Measurements from ENCODE around the gene TRIM62.

DNA sequence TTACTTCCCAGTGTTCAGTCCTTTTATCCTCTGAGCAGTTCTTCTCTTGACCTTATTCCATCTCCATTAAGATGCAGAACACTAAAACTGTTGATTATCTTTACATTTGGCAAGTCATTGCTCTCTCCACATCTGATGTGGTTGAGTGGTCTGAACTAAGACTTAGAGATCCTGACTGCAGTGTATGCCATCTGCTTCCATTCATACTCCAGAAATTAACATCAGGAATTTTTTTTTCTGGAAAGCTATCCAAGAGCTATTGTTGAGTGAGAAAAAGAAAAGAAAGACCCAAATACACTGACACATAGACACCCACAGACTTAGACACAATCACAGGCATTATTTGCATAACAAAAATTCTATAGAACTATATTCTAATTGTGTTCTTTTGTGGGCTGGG is 3.7 kb upstream of the TRIM62 start:
- no peak for TF ChIP-seq CTCF (IDR thresholded peaks at IDR 0.05; ENCODE audit: poor library complexity)
- TF ChIP-seq EZH2 (IDR thresholded peaks at IDR 0.05; ENCODE audit: borderline replicate concordance) = no peak
- TF ChIP-seq EZH2phosphoT487 (IDR thresholded peaks at IDR 0.05; ENCODE audit: low read depth, severe bottlenecking, unreplicated experiment) = no peak

Measured in hepatocyte (in vitro differentiated cells).